DOHH2 (cell line): Measurements from ENCODE around the gene TAF12.
A peak's percentile ranks its signal among the peaks of the same experiment; 100 is the strongest.
"Not testable (repeated sequence)": the region's sequence is repeated elsewhere in the genome, so short reads cannot be mapped to it uniquely, and the experiment has no call there.

Experiments
- H3F3A ChIP-seq: fragments of 200-600 bp; sonication (generic), shearing (Covaris generic); 2 replicates; pipeline ENCODE4 v1.6.0; 2016; ENCODE audit warnings: antibody characterized with exemption, mild to moderate bottlenecking; ENCODE audit not compliant: control insufficient read depth, insufficient read depth
- H3K27ac ChIP-seq: fragments of 200-600 bp; sonication (generic); 2 replicates; pipeline ENCODE4 v1.5.1; 2014; ENCODE audit warnings: low read depth, mild to moderate bottlenecking, low read length, moderate library complexity
- H3K27me3 ChIP-seq: fragments of 200-600 bp; sonication (generic); 2 replicates; pipeline ENCODE4 v1.6.1; 2014; ENCODE audit warnings: mild to moderate bottlenecking, low read length, mixed read lengths; ENCODE audit not compliant: control insufficient read depth
- H3K36me3 ChIP-seq: fragments of 200-600 bp; sonication (generic); 2 replicates; pipeline ENCODE4 v1.6.1; 2014; ENCODE audit warnings: mild to moderate bottlenecking, low read length, moderate library complexity, mixed read lengths; ENCODE audit not compliant: control insufficient read depth
- H3K4me1 ChIP-seq: fragments of 200-600 bp; sonication (generic); 2 replicates; pipeline ENCODE4 v1.6.1; 2014; ENCODE audit warnings: mild to moderate bottlenecking, low read length, mixed read lengths; ENCODE audit not compliant: control insufficient read depth
- H3K4me2 ChIP-seq: fragments of 200-600 bp; sonication (generic); 2 replicates; pipeline ENCODE4 v1.6.0; 2014; ENCODE audit warnings: mild to moderate bottlenecking, low read length, moderate library complexity
- H3K4me3 ChIP-seq: fragments of 200-600 bp; sonication (generic); 2 replicates; pipeline ENCODE4 v1.5.1; 2014; ENCODE audit warnings: mild to moderate bottlenecking, low read length, mixed read lengths
- H3K79me2 ChIP-seq: fragments of 200-600 bp; sonication (generic); 2 replicates; pipeline ENCODE4 v1.6.1; 2014; ENCODE audit warnings: mild to moderate bottlenecking, low read length, mixed read lengths; ENCODE audit not compliant: control insufficient read depth
- H3K9me2 ChIP-seq: fragments of 200-600 bp; sonication (generic); replicated peaks from 2 replicates; pipeline ENCODE4 v1.6.1; 2014; ENCODE audit warnings: mild to moderate bottlenecking, low read length, mixed read lengths; ENCODE audit not compliant: control insufficient read depth
- H3K9me3 ChIP-seq: fragments of 200-600 bp; sonication (generic); 2 replicates; pipeline ENCODE4 v1.6.1; 2014; ENCODE audit warnings: antibody characterized with exemption, low read length, mixed read lengths; ENCODE audit not compliant: control insufficient read depth, insufficient read depth
- H4K20me1 ChIP-seq: fragments of 200-600 bp; sonication (generic); 2 replicates; pipeline ENCODE4 v1.6.0; 2014; ENCODE audit warnings: low read depth, mild to moderate bottlenecking, antibody characterized with exemption, low read length, moderate library complexity; ENCODE audit not compliant: control insufficient read depth, insufficient read depth
- CTCF ChIP-seq: fragments of 200-600 bp; sonication (generic); IDR thresholded peaks from one replicate; pipeline ENCODE4 v1.5.1; 2014; ENCODE audit warnings: antibody characterized with exemption, mild to moderate bottlenecking, low read depth, low read length; ENCODE audit not compliant: poor library complexity, severe bottlenecking
- EZH2phosphoT487 ChIP-seq: fragments of 200-600 bp; sonication (generic); IDR thresholded peaks from 2 replicates; pipeline ENCODE4 v1.6.1; 2017; ENCODE audit warnings: borderline replicate concordance, mild to moderate bottlenecking, antibody characterized with exemption, low read length, moderate library complexity, mixed read lengths

Gene TAF12

GRCh38 chr1:28591708-28592320 lies 51.1 kb downstream of the TAF12 start, which contains the start of gene RAB42:
Gene RAB42, plus strand, starts transcription at chr1:28592265. Its CDS starts 247 bp downstream, at chr1:28592512.
- H3K4me2 ChIP-seq, result peak within 1 kb of the TSS; percentile 62
- H3K27me3 ChIP-seq, result peaks cover 5% of the 10 kb centered on the region; the same call in 1 of the 2 replicates
- H3K36me3 ChIP-seq, result no peaks in the 10 kb centered on the region
- H3K9me3 ChIP-seq, result no peaks in the 10 kb centered on the region
- H3K27ac ChIP-seq, result no peak within 1 kb of the TSS
- no peaks in the 10 kb centered on the region for H3K79me2 ChIP-seq
- no peaks in the 10 kb centered on the region for H4K20me1 ChIP-seq
- H3K4me3 ChIP-seq, result peak within 1 kb of the TSS; percentile 43
- no peaks in the 10 kb centered on the region for H3F3A ChIP-seq
- H3K9me2 ChIP-seq, result no peaks in the 10 kb centered on the region
- TF ChIP-seq EZH2phosphoT487 (no peak), CTCF (no peak)
- peaks cover 16% of the 10 kb centered on the region for H3K4me1 ChIP-seq

DNA sequence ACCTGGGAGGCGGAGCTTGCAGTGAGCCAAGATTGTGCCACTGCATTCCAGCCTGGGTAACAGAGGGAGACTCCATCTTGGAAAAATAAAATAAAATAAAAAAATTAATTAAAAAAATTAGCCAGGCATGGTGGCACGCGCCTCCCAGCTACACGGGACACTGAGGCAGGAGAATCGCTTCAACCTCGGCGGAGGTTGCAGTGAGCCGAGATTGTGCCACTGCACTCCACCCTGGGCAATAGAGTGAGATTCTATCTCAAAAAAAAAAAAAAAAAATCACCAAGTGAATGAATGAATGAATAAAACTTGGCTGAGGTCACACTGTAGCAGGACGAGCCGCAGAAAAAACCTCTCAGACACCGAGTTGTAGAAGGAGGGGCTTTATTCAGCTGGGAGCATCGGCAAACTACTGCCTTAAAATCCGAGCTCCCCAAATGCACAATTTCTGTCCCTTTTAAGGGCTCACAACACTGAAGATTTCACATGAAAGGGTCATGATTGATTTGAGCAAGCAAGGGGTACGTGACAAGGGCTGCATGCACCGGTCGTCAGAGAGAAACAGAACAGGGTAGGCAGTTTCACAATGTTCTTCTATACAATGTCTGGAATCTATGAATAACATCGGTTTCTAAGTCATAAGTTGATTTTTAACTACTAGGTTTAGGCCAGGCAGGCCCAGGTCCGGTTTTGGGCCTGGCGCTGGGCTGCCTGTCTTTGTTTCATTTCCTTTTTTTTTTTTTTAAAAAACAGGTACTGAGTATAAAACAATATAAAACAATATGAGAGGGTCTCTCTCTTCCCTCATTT lies 56.1 kb downstream of the TAF12 start:
- H3K36me3 ChIP-seq, H3F3A ChIP-seq, H3K9me2 ChIP-seq, H3K27me3 ChIP-seq, H4K20me1 ChIP-seq, H3K9me3 ChIP-seq, H3K79me2 ChIP-seq: not testable (repeated sequence)
- peaks cover 36% of the 10 kb centered on the region for H3K4me1 ChIP-seq
- peak overlapping the region; percentile 45 for H3K4me2 ChIP-seq
- H3K4me3 ChIP-seq, result 0 out of 2 replicates have a peak overlapping the region, but pooled peaks have one; percentile 7
- peak overlapping the region; percentile 29; the same call in 1 of the 2 replicates for H3K27ac ChIP-seq

DNA sequence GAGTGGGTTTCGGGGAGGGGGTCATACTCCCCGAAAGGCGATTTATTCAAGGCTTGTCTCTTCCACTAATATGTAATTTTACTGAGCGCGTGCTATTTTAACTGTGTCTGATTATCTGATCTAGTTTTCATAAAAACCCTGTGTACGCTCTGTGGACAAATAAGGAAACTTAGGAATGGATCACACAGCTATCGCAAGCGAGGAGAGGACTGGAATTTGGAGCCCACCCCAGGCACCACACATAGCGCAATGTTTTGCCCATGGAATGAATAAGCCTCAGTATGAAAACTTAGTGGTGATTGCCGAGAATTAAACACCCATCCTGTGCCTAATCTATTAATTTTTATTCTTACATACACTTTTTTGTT lies 60.6 kb downstream of the TAF12 start:
- peaks cover 51% of the 10 kb centered on the region for H3F3A ChIP-seq
- TF ChIP-seq CTCF (no peak), EZH2phosphoT487 (no peak)
- peak overlapping the region; percentile 97 for H3K4me3 ChIP-seq
- peak overlapping the region; percentile 84 for H3K4me2 ChIP-seq
- peaks cover 47% of the 10 kb centered on the region for H3K36me3 ChIP-seq
- H3K4me1 ChIP-seq, result peaks cover 54% of the 10 kb centered on the region
- peaks cover 18% of the 10 kb centered on the region for H4K20me1 ChIP-seq
- H3K79me2 ChIP-seq, result peaks cover 34% of the 10 kb centered on the region
- peak overlapping the region; percentile 96 for H3K27ac ChIP-seq
- no peaks in the 10 kb centered on the region for H3K9me2 ChIP-seq
- H3K9me3 ChIP-seq, result no peaks in the 10 kb centered on the region
- H3K27me3 ChIP-seq, result no peaks in the 10 kb centered on the region

DNA sequence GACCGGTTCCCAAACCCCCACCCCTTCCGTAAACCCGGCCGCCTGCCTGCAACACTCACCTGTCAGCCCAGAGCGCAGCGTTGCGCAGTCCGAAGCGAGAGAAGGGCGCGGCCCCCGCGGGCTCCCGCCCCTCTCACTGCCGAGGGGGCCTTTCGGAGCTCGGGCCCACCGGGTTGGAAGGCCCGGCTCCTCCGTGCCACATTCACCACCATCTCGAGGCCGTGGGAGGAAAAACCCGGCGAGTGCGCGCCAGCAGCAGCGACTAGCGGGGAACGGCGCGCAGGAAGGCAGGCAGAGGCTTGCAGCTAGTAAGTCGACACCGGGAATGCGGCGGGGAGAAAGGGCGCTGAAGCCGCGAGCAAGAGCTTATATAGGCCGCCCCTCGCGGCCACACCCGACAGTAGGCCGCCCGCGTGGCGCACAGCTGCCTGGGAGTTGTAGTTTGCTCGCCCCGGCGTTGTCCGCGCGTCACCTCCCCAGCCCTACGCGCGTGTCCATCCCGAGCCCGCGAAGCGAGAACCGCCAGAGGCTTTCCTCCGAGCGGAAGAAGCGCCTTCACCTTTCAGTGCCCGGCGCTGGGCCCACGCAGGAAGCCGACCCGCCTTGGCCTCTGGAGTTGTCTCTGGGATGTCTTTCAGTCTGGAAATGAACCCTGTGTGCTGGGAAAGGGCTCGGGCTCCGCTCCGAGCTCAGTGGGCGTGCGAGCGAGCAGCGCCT lies 61.2 kb downstream of the TAF12 start:
- peaks cover 18% of the 10 kb centered on the region for H4K20me1 ChIP-seq
- peaks cover 57% of the 10 kb centered on the region for H3F3A ChIP-seq
- H3K4me1 ChIP-seq, result peaks cover 48% of the 10 kb centered on the region

More for the DNA sequence above, 61.2 kb downstream of the TAF12 start:
- TF ChIP-seq EZH2phosphoT487, result no peak
- no peak for TF ChIP-seq CTCF
- no peaks in the 10 kb centered on the region for H3K27me3 ChIP-seq
- H3K36me3 ChIP-seq, result peaks cover 53% of the 10 kb centered on the region
- no peaks in the 10 kb centered on the region for H3K9me3 ChIP-seq
- no peaks in the 10 kb centered on the region for H3K9me2 ChIP-seq
- peak overlapping the region; percentile 96 for H3K27ac ChIP-seq
- peak overlapping the region; percentile 84 for H3K4me2 ChIP-seq
- peak overlapping the region; percentile 97 for H3K4me3 ChIP-seq
- peaks cover 34% of the 10 kb centered on the region for H3K79me2 ChIP-seq
